ENCODE measurements around the gene DOCK3. TPM values are rescaled to one million over a fixed set of nuclear protein-coding genes. Genes with fewer than 3 reads are reported as not detected.

The DOCK3 gene
- total RNA-seq, 4 donors from 2014 or later: 0.33 to 5.3 (median 0.50) TPM

GRCh38 chr3:51122944-51123343 lies 448.2 kb downstream of the DOCK3 start:
- no peak for TF ChIP-seq CTCF (IDR thresholded peaks at IDR 0.05; ENCODE audit: low read depth)

GRCh38 chr3:51123531-51123930 lies 448.8 kb downstream of the DOCK3 start:
- no peak for TF ChIP-seq CTCF (IDR thresholded peaks at IDR 0.05; ENCODE audit: low read depth)

GRCh38 chr3:51137715-51138114 lies 463.0 kb downstream of the DOCK3 start:
- TF ChIP-seq CTCF (IDR thresholded peaks at IDR 0.05; ENCODE audit: low read depth): no peak

- no peak for TF ChIP-seq CTCF (IDR thresholded peaks at IDR 0.05; ENCODE audit: low read depth)
These were observed 464.9 kb downstream of the DOCK3 start for GRCh38 chr3:51139616-51140015.

- TF ChIP-seq CTCF (IDR thresholded peaks at IDR 0.05; ENCODE audit: low read depth): no peak
These were observed 466.8 kb downstream of the DOCK3 start for GRCh38 chr3:51141573-51141972.

- TF ChIP-seq CTCF (IDR thresholded peaks at IDR 0.05; ENCODE audit: low read depth): no peak
These were observed 471.3 kb downstream of the DOCK3 start for GRCh38 chr3:51145811-51146585.

GRCh38 chr3:51146781-51147180 lies 472.1 kb downstream of the DOCK3 start:
- no peak for TF ChIP-seq CTCF (IDR thresholded peaks at IDR 0.05; ENCODE audit: low read depth)

Data from subcutaneous adipose tissue (tissue), 4 donors.